Uterus (tissue), 2 donors: ENCODE measurements around the gene S1PR2.

ENCODE experiments used
- POLR2A ChIP-seq, 2 donors: fragments of 450-650 bp; IDR thresholded peaks; one replicate each; pipeline ENCODE4 v1.6.1; 2016; ENCODE audit warnings: antibody characterized with exemption in 2 of 2, mild to moderate bottlenecking in 1 of 2, moderate library complexity in 1 of 2
- TF ChIP-seq, protein P1 (sequence below), 4 experiments: fragments of 200-600 bp in 2 of 4; fragments of 450-650 bp in 2 of 4; sonication (generic) in 2 of 4; IDR thresholded peaks; one replicate each; pipeline ENCODE4 v1.5.1; 2016 to 2019; ENCODE audit warnings: antibody characterized with exemption in 4 of 4, mild to moderate bottlenecking in 2 of 4, moderate library complexity in 1 of 4

DNA sequence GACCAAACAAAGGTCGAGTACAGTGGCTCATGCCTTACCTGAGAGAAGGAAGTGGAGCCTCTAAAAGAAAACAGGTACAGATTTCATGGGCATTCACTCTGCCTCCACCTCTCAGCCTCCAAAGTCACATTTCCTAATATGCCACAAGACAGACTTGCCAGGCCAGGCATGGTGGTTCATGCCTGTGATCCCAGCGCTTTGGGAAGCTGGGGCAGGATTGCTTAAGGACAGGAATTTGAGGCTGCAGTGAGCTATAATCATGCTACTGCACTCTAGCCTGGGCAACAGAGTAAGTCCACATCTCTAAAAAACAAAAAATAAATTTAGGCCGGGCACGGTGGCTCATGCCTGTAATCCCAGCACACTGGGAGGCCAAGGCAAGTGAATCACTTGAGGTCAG, 25.5 kb downstream of the S1PR2 start:
- no peak for TF ChIP-seq POLR2A (IDR thresholded peaks at IDR 0.05)
- TF ChIP-seq, protein P1, sequence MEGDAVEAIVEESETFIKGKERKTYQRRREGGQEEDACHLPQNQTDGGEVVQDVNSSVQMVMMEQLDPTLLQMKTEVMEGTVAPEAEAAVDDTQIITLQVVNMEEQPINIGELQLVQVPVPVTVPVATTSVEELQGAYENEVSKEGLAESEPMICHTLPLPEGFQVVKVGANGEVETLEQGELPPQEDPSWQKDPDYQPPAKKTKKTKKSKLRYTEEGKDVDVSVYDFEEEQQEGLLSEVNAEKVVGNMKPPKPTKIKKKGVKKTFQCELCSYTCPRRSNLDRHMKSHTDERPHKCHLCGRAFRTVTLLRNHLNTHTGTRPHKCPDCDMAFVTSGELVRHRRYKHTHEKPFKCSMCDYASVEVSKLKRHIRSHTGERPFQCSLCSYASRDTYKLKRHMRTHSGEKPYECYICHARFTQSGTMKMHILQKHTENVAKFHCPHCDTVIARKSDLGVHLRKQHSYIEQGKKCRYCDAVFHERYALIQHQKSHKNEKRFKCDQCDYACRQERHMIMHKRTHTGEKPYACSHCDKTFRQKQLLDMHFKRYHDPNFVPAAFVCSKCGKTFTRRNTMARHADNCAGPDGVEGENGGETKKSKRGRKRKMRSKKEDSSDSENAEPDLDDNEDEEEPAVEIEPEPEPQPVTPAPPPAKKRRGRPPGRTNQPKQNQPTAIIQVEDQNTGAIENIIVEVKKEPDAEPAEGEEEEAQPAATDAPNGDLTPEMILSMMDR (IDR thresholded peaks at IDR 0.05) = no peak
